ENCODE measurements around the gene PNLIPRP3. TPM values are rescaled to one million over a fixed set of nuclear protein-coding genes. Genes with fewer than 3 reads are reported as not detected.

The PNLIPRP3 gene
- total and polyA plus RNA-seq, 2 of the 8 experiments (the other 6 are each of a cell fraction or from before 2014, with no cell fraction given) = not detected

Small RNA genes within 50 kb of the gene (small RNA-seq; reads per million reads assigned to genes)
- gene SNRPGP6 (ENCODE audit: insufficient read depth) = not detected

Other genes with a start within 250 kb of the PNLIPRP3 start
- 2.0 TPM in 2 replicates for gene GFRA1, start 154.6 kb upstream of the PNLIPRP3 start, total RNA-seq (2021; fragmentation: NEBNext Ultra II Directional; extraction: Animal tissue kit (Norgen Biotek cat#: 25700))
- 1.1 and 2.2 TPM in 2 replicates for gene GFRA1, start 154.6 kb upstream of the PNLIPRP3 start, polyA plus RNA-seq (2011; rRNA removed)
- gene CCDC172, start 103.4 kb upstream of the PNLIPRP3 start, total RNA-seq (2021; fragmentation: NEBNext Ultra II Directional; extraction: Animal tissue kit (Norgen Biotek cat#: 25700)) = 1.7 and 3.6 TPM in 2 replicates
- 0.91 and 1.1 TPM in 2 replicates for gene CCDC172, start 103.4 kb upstream of the PNLIPRP3 start, polyA plus RNA-seq (2011; rRNA removed)
- gene PNLIP, start 118.1 kb downstream of the PNLIPRP3 start, total RNA-seq (2021; fragmentation: NEBNext Ultra II Directional; extraction: Animal tissue kit (Norgen Biotek cat#: 25700)) = not detected in 2 replicates
- not detected in 2 replicates for gene PNLIP, start 118.1 kb downstream of the PNLIPRP3 start, polyA plus RNA-seq (2011; rRNA removed)
- gene PNLIPRP1, start 163.1 kb downstream of the PNLIPRP3 start, total RNA-seq (2021; fragmentation: NEBNext Ultra II Directional; extraction: Animal tissue kit (Norgen Biotek cat#: 25700)) = not detected in 2 replicates
- gene PNLIPRP1, start 163.1 kb downstream of the PNLIPRP3 start, polyA plus RNA-seq (2011; rRNA removed) = not detected in 2 replicates
- 0.21 TPM in 1 of 2 replicates, not detected in the other for gene PNLIPRP2, start 193.1 kb downstream of the PNLIPRP3 start, total RNA-seq (2021; fragmentation: NEBNext Ultra II Directional; extraction: Animal tissue kit (Norgen Biotek cat#: 25700))
- 0.11 and 0.13 TPM in 2 replicates for gene PNLIPRP2, start 193.1 kb downstream of the PNLIPRP3 start, polyA plus RNA-seq (2011; rRNA removed)